ENCODE data around the gene CGNL1.

Gene CGNL1

DNA sequence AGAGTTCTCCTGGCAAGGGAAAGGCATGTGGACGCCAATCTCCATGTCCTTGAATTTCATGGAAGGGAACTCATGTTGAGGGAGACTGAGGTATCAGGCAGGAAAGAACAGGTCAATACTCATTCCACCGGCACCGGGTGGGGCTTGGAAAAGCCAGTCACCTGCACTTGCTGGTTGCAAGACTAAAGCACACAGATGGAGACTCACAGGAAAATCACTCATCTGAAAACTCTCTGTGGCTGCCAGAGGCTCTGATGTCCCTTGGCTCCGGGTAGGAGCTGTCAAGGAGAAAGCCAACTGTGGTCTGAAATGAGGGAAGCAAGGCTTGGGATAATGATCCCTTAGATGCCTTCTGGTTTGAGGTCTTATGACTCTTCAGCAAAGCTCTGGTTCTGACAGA, 8.7 kb upstream of the CGNL1 start:
- TF ChIP-seq, protein P1, sequence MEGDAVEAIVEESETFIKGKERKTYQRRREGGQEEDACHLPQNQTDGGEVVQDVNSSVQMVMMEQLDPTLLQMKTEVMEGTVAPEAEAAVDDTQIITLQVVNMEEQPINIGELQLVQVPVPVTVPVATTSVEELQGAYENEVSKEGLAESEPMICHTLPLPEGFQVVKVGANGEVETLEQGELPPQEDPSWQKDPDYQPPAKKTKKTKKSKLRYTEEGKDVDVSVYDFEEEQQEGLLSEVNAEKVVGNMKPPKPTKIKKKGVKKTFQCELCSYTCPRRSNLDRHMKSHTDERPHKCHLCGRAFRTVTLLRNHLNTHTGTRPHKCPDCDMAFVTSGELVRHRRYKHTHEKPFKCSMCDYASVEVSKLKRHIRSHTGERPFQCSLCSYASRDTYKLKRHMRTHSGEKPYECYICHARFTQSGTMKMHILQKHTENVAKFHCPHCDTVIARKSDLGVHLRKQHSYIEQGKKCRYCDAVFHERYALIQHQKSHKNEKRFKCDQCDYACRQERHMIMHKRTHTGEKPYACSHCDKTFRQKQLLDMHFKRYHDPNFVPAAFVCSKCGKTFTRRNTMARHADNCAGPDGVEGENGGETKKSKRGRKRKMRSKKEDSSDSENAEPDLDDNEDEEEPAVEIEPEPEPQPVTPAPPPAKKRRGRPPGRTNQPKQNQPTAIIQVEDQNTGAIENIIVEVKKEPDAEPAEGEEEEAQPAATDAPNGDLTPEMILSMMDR (IDR thresholded peaks at IDR 0.05; ENCODE audit: insufficient read depth, low read length, missing control alignments), result no peak
- no peak overlapping the region for H3K4me3 ChIP-seq (ENCODE audit: low read depth, low read length)
- CTCF ChIA-PET, result interaction anchor here (1.1 to 1.6 kb wide), 3 partner anchors 14 to 161 kb away, joined by 3 to 4 read pairs (median 3); no protein-coding TSS in a partner anchor
- no peak for DNase-seq (ENCODE audit: low read depth, low spot score)
- POLR2A ChIA-PET, result no interaction called here

DNA sequence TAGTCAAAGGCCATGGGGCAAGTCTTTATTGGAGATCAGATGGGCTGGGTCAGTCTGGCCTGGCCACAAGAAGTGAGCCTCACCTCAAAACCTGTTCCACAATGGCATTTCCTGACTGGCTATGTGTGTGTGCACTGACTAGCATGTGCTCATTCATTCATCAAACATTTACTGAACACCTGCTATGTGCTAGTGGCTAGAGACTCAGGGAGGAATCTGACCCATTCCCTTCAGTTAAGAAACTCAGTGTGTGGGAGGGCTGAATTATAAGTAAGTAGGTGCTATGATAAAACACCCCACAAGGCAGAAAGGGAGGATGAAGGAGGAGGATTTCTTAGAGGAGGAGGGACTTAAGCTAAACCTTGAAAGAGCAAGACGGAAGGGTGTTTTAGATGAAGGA, 5.4 kb upstream of the CGNL1 start:
- ChIA-PET CTCF (interaction anchor here (1.2 to 3.0 kb wide), 7 partner anchors 8 to 158 kb away, joined by 5 to 13 read pairs (median 6); no protein-coding TSS in a partner anchor), POLR2A (no interaction called here)
- no peak overlapping the region for H3K4me3 ChIP-seq (ENCODE audit: low read depth, low read length)
- TF ChIP-seq, protein P1 (IDR thresholded peaks at IDR 0.05; ENCODE audit: insufficient read depth, low read length, missing control alignments), result no peak
- DNase-seq (ENCODE audit: low read depth, low spot score), result no peak

DNA sequence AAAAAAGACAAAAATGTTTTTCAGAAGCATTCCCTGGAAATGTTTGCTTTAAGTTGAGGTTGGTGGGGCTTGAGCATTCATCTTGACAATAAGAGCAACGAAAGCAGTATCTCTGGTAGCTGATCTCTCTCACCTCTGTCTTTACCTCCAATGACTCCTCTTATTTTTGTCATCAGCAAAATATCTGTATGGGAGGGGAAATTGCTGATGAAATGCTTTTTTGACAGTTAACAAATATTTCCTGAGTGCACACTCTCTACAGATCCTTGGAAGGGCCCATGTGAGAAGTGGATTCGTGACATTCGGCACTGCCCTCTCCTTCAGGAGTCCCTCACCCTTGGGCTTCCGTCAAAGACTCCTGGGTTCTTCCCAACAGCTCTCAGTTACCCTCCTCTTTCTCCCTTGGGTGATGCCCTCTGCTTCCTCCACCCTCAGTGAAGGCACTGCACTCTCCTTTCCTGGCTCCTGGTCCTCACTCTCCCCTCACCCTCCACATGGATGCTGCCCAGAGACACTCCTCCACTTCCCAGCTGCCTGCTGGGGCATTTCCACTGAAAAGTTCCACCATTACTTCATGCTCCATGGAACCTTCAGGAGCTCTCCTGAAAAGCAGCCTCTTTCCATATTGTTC, 2.9 kb upstream of the CGNL1 start:
- H3K4me3 ChIP-seq (ENCODE audit: low read depth, low read length), result no peak overlapping the region
- POLR2A ChIA-PET, result no interaction called here
- CTCF ChIA-PET, result interaction anchor here (1.5 to 3.0 kb wide), 4 partner anchors 9 to 33 kb away, joined by 4 to 13 read pairs (median 8); no protein-coding TSS in a partner anchor
- TF ChIP-seq, protein P1 (IDR thresholded peaks at IDR 0.05; ENCODE audit: insufficient read depth, low read length, missing control alignments), result no peak
- no peak for DNase-seq (ENCODE audit: low read depth, low spot score)

DNA sequence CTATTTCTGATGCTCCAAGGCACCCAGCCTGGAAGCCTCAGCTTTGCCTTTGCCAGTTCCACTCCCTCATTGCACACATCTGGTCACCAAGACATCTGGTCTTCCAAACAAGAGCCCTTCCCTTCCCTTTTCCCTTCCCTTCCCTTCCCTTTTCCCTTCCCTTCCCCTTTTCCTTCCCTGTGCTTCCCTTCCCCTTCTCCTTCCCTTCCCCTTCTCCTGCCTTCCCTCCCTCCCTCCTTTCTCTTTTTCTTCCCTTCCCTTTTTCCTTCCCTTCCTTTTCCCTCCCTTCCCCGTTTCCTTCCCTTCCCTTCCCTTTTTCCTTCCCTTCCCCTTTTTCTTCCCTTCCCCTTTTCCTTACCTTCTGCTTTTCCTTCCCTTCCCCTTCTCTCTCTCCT, 2.4 kb upstream of the CGNL1 start:
- no peak overlapping the region for H3K4me3 ChIP-seq (ENCODE audit: low read depth, low read length)
- ChIA-PET CTCF (interaction anchor here (1.6 kb wide), 1 partner anchor 10 kb away, joined by 9 read pairs; no protein-coding TSS in a partner anchor), POLR2A (no interaction called here)
- no peak for DNase-seq (ENCODE audit: low read depth, low spot score)
- TF ChIP-seq, protein P1 (IDR thresholded peaks at IDR 0.05; ENCODE audit: insufficient read depth, low read length, missing control alignments), result no peak

DNA sequence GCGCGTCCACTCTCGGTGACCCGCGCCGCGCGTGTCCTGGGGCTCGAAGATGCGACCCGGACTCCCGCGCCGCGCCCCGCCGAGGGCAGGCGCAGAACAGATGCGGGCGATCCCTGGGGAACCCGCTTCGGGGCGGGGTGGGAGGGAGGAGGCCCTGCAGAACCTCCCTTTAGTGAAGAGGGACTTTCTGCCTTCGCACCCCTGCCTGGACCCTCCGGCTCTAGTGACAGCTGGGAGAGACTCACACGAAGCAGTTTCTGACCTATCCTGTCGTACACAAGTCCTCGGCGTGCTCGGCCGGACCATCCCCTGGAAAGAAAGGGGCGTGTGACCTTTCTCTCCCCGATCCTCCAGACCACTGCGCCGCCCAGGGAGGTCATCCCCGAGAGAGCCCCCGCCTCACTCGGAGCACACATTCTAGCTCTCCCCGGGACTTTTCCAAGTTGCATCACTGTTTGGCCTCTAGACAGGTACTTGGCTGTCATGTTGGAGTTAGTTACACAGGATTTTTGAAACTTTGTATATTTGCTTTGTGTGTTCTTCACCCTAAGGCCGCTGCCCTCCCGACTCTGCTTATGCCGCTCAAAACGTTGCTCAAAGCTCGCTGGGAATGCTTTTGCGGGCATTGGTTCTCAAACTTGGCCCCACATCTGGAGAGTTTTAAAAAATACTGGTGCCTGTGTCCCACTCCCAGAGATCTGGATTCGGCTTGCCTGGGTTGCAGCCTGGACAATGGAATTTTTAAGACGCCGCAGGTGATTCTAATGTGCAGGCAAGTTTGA, 582 bp downstream of the CGNL1 start:
- ChIA-PET CTCF (interaction anchor here (0.7 to 2.0 kb wide), 6 partner anchors 20 to 165 kb away, joined by 3 to 6 read pairs (median 4); no protein-coding TSS in a partner anchor), POLR2A (no interaction called here)
- peak overlapping the region; percentile 58 for H3K4me3 ChIP-seq (ENCODE audit: low read depth, low read length)
- TF ChIP-seq, protein P1 (IDR thresholded peaks at IDR 0.05; ENCODE audit: insufficient read depth, low read length, missing control alignments), result no peak
- DNase-seq (ENCODE audit: low read depth, low spot score), result no peak

DNA sequence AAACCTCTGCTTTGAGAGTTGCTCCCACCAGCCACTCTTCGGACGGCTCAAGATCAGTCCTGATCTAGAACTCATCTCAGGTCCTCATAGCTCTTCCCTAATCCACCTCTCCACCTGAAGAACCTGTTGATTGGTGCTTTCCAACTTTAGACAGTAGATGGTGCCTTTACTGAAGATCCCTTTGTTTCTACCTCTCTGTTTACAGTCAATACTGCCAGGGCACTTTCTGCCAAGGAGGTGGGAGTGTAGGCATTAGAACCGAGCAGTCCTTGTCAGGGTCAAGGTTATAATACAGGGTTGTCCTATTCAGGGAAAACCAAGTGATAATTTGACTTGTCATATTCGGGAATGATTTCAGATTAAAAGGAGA, 1.2 kb downstream of the CGNL1 start:
- TF ChIP-seq, protein P1 (IDR thresholded peaks at IDR 0.05; ENCODE audit: insufficient read depth, low read length, missing control alignments), result no peak
- no peak overlapping the region for H3K4me3 ChIP-seq (ENCODE audit: low read depth, low read length)
- CTCF ChIA-PET, result interaction anchor here (0.8 to 1.8 kb wide), 4 partner anchors 21 to 153 kb away, joined by 3 to 7 read pairs (median 4); no protein-coding TSS in a partner anchor
- no peak for DNase-seq (ENCODE audit: low read depth, low spot score)
- POLR2A ChIA-PET, result no interaction called here
